Muscle layer of duodenum (tissue), 2 donors: ENCODE data around the gene MAP1LC3B.

ENCODE experiments used
- H3K27ac ChIP-seq: one replicate; pipeline ENCODE4 v1.7.0; 2013; ENCODE audit warnings: mild to moderate bottlenecking, low read length
- H3K27me3 ChIP-seq: one replicate; pipeline ENCODE4 v1.7.0; 2013; ENCODE audit warnings: low read depth, mild to moderate bottlenecking, control low read depth, low read length
- H3K36me3 ChIP-seq, 2 donors: one replicate each; pipeline ENCODE4 v1.7.0; 2013; ENCODE audit warnings: low read length in 2 of 2, control low read depth in 1 of 2, mild to moderate bottlenecking in 1 of 2; ENCODE audit not compliant: insufficient read depth in 2 of 2, control insufficient read depth in 1 of 2
- H3K4me1 ChIP-seq, 2 donors: one replicate each; pipeline ENCODE4 v1.7.0; 2013; ENCODE audit warnings: low read length in 2 of 2, mild to moderate bottlenecking in 2 of 2, control low read depth in 1 of 2, moderate library complexity in 1 of 2; ENCODE audit not compliant: insufficient read depth in 2 of 2, control insufficient read depth in 1 of 2
- H3K4me3 ChIP-seq, 2 donors: one replicate each; pipeline ENCODE4 v1.7.0; 2013; ENCODE audit warnings: low read length in 2 of 2, low read depth in 1 of 2, mild to moderate bottlenecking in 1 of 2
- H3K9me3 ChIP-seq, 2 donors: one replicate each; pipeline ENCODE4 v1.7.0; 2013; ENCODE audit warnings: low read length in 2 of 2, control low read depth in 1 of 2, mild to moderate bottlenecking in 1 of 2; ENCODE audit not compliant: control insufficient read depth in 1 of 2
- donor health status: healthy.

The MAP1LC3B gene

GRCh38 chr16:87448866-87449265 is 56.7 kb downstream of the MAP1LC3B start:
- no peak overlapping the region for H3K4me3 ChIP-seq
- H3K36me3 ChIP-seq, result peaks cover 22 to 29% of the 10 kb centered on the region in 2 donors
- no peaks in the 10 kb centered on the region for H3K9me3 ChIP-seq
- H3K27ac ChIP-seq, result no peak overlapping the region
- H3K27me3 ChIP-seq, result no peaks in the 10 kb centered on the region
- H3K4me1 ChIP-seq, result peaks cover 0 to 7% of the 10 kb centered on the region in 2 donors

- Histone ChIP-seq H3K9me3 (no peaks in the 10 kb centered on the region), H3K27ac (no peak overlapping the region), H3K4me3 (no peak overlapping the region), H3K4me1 (peaks cover 0 to 7% of the 10 kb centered on the region in 2 donors), H3K36me3 (peaks cover 22 to 24% of the 10 kb centered on the region in 2 donors), H3K27me3 (no peaks in the 10 kb centered on the region)
Observed at GRCh38 chr16:87451563-87452210, 59.6 kb downstream of the MAP1LC3B start.

GRCh38 chr16:87453326-87453725 is 61.2 kb downstream of the MAP1LC3B start:
- H3K4me1 ChIP-seq, result no peaks in the 10 kb centered on the region
- peaks cover 32 to 38% of the 10 kb centered on the region in 2 donors for H3K36me3 ChIP-seq
- no peak overlapping the region for H3K27ac ChIP-seq
- no peak overlapping the region for H3K4me3 ChIP-seq
- H3K27me3 ChIP-seq, result no peaks in the 10 kb centered on the region
- no peaks in the 10 kb centered on the region for H3K9me3 ChIP-seq
